ELF-1 (cell line): ENCODE data around the gene GDI1.
A peak's percentile ranks its signal among the peaks of the same experiment; 100 is the strongest.

Source experiments
- DNase-seq: peaks from one replicate; pipeline ENCODE4 v3.0.0-alpha.2; 2016; ENCODE audit warnings: low read depth, low spot score

The GDI1 gene

DNA sequence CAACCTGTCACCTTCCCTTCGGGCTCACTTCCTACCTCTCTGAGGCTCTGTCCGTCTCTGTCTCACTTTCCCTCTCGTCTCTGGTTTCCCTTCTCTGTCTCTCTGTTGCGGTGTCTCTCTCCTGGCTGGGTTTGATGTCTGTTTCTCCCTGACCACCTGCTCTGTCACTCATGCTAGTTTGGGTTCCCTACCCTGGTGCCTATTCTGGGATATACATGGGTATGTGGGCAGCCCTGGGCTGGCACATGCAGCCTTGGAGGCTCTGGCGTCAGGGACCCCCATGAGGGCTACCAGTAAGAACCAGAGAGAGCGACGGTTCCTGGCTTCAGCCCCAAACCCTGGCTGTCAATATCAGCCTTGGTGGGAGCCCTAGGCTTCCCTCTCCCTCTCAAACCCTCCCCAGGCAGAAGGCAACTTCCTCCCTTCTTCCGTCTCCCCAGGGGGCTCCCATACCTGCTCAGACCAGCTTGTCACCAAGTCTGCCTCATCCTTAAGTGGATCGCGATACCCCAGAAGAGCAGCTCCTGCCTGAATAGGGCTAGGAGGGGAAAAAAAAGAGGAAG is 28.2 kb upstream of the GDI1 start:
- no peak for DNase-seq

DNA sequence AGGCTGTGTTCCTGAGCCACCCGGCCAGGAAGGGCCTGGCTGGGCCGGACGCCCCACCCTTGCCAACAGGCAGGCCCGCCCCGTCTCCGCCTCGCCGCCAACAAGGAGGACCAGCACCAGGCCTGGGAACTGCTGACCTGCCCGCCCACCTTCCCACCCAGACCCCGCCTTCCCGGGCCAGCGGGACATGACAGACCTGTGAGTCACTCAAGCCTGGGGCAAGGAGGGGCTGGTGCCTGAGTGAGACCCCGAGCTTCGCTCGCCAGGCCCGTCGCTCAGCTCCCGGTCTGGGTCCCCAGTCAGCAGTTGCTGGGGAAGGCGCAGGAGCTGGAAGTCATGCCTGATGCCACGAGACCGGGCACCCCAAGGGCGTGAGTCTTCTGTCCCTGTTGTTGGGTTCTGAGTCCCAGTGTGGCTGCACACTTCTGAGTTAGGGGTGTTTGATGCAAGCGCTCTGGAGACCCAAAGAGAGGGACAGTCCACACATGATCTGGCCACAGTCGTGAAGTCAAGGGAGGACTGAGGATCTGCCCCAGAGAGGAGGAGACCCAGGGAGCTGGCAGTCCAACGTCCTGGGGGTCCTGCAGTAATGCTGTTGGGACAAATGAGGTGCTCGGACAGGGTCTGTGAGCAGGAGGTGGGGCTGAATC is 27.6 kb upstream of the GDI1 start, which contains the start of gene DNASE1L1:
Gene DNASE1L1 (minus strand): TSS at position 33 of the 650 bp plus-strand sequence. CDS start 3,686 bp downstream, outside the sequence.
- DNase-seq, result peak; percentile 99

DNA sequence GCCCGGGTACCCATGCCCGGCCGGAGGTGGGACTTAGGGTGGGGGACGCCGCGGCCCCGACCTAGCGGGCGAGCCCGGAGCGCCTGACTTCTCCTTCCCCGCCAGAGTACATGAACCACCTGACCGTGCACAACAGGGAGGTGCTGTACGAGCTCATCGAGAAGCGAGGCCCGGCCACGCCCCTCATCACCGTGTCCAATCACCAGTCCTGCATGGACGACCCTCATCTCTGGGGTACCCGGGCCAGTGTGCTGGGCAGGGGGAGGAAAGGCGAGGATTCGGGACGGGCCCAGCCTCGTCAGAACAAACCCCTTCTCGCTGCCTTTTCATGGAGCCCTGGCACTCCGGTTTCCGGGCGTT is 25.0 kb upstream of the GDI1 start:
- DNase-seq, result peak; percentile 76

DNA sequence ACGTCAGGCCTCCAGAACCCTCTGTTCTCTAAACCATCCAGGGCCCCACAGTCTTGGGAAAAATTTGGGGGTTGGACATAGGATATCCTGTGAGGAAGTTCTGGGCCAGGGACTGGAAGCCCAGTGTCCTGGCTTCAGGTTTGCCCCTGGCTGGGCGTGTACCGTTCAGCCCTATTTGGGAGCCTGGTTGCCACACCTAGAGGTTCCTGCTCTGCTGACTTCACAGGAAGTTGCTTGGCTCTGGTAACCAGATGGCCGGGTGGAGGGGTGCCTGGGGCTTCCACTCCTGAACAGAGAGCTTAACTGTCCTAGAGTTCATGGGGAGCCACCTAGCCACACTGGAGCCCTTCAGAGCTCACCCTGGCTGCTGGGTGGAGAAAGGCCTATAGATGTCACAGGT is 24.5 kb upstream of the GDI1 start:
- no peak for DNase-seq

DNA sequence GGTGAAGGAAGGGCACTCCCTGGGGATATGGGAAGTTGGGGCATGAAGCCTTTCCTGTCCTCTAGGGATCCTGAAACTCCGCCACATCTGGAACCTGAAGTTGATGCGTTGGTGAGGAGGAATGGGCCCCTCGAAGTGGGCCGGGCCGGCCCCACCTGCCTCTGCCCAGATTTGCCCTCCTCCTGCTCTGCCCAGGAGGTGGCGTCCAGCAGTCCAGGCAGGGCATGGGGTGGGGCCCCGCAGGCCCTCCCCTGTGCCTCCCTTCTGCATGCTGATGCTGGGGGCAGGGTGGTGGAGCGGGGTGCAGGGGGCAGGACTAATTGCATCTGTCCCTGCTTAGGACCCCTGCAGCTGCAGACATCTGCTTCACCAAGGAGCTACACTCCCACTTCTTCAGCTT is 23.8 kb upstream of the GDI1 start:
- no peak for DNase-seq

DNA sequence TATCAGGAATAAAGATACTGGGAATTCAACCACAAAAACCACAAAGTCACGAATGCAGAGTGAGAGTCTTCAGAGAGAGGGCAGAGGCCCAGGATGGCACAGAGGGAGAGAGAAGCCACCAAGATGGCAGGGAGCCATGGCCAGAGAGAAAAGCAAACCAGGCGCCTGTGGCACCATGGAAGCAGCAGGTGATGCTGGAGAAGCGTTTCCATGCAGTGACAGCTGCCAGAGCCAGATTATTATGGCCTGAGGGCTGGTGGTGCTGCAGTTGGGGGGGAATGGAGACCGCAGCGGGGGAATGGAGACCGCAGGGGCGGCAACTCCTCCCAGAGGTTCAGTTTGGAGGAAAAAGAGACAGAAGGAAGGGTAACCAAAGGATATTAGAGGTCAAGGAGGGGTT is 19.8 kb upstream of the GDI1 start:
- DNase-seq, result no peak

DNA sequence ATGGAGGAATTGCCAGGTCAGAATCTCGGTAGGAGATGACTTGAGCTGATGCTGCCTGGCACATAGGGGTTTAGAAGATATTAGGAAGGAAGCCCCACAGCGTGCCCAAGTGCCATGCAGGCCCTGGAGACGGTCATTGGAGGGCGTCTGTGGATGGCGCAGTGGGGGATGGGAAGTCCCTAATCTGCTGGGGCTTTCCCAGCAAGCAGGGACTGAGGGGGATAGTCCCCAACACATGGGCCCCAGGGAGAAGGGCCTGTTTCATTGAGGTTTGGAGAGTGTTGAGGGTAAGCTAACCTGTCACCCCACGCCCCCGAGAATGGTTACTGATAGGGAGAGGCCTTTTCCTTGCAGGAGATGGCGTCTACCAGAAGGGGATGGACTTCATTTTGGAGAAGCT is 17.8 kb upstream of the GDI1 start:
- no peak for DNase-seq

DNA sequence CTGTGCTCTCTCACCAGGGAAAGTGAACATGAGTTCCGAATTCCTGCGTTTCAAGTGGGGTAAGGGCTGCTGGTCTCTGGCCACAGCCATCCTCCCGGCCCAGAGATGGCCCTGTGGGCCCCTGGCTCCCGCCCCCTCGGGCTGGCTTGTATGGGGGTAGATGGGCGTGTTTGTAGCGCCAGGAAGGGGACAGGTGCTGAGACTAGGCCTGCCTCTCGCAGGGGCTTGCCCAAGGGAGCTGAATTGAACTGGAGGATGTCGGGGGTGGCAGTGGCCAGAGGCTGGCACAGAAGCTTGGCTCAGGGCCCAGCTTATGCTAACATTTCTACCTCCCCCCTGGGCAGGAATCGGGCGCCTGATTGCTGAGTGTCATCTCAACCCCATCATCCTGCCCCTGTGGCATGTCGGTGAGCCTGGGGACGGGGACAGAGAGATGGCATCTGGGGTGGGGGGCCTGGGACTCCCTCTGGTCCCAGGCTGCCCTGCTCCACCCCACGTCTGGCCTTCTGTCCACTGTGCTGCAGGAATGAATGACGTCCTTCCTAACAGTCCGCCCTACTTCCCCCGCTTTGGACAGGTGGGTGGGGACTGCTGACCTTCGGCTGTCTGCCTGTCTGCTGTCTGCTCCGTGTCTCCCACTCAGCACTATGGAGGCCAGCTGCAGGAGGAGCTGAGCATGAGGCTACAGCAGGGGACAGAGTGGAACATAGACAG is 17.1 kb upstream of the GDI1 start:
- DNase-seq, result no peak

DNA sequence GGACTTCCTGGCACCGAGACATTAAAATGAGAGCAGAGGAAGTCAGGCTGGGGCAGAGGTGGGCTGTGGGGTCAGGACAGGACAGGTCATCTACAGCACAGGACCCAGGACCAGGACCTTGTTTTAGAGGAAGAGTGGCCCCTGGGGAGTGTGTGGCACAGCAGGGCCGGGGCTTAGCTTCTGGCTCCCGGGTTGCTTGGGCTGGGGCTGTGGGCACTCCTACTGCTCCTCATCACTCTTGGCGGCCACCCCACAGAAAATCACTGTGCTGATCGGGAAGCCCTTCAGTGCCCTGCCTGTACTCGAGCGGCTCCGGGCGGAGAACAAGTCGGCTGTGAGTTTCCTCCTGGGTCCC is 16.6 kb upstream of the GDI1 start:
- no peak for DNase-seq

DNA sequence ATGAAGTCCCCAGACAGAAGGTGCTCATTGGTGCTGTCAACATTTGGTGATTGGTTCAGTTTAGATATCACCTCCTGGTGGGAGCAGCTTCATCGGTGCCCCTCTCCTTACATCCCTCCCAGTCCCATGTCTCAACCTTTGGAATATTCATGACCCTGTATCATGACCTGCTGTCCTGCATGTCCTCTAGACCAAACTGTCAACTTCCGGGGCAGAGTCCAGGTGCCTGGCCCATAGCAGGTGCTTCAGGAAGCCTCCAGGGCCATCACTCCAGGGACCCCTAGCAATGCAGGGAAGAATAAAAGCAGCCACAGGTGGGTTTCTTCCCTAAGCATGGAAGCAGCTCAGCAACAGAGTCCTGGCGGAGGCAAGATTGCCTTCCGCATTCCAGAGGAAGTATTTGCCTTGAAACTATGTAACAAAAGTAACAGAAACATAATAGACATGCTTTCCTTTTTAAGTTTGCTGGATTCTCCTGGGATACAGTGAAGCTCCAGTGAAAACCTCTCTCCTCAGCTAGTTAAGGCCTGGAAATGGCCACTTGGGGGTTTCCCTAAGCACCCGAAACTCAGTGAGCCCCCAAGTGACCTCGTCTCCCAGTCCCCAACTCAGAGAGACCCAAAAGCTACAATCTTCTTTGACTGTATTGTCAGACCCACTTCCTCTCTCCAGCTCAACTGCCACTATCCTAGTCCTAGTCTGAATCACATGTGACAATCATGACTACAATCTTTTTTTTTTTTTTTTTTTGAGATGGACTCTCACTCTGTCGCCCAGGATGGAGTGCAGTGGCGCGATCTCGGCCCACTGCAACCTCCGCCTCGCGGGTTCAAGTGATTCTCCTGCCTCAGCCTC is 9.8 kb upstream of the GDI1 start:
- DNase-seq, result no peak

DNA sequence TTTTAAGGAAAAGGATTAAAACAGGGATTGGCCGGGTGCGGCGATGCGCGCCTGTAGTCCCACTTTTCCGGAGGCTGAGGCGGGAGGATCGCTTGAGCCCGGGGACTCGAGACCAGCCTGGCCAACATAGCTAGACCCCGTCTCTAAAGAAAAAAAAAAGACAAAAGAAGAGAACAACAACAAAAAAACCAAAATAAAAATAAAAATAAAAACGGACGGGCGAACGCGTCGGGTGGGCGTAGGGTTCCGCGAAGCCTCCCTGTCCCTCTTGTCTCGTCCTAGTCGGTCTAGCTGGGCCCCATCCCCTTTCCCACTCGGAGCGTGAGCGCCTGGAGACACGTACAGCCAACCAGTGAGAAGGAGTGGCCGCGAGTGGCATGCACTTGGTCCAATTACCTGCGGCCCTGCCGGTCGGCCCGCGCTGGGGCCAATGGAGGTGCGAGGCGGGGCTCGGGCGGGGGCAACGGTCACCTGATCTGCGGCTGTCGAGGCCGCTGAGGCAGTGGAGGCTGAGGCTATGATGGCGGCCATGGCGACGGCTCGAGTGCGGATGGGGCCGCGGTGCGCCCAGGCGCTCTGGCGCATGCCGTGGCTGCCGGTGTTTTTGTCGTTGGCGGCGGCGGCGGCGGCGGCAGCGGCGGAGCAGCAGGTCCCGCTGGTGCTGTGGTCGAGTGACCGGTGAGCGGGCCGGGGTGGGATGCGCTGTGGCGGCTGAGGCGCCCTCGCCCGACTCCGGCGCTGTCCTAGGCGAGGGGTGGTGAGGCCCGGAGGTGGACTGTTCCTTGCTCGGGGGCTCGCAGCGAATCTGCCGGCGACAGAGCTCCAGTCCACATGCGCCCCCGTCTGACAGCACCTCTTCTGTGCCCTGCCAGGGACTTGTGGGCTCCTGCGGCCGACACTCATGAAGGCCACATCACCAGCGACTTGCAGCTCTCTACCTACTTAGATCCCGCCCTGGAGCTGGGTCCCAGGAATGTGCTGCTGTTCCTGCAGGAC is 8.5 kb upstream of the GDI1 start, which contains the start of gene ATP6AP1:
Gene ATP6AP1 (plus strand): TSS at position 502 of the 996 bp plus-strand sequence. CDS start 16 bp downstream, at position 518.
- peak; percentile 97 for DNase-seq

DNA sequence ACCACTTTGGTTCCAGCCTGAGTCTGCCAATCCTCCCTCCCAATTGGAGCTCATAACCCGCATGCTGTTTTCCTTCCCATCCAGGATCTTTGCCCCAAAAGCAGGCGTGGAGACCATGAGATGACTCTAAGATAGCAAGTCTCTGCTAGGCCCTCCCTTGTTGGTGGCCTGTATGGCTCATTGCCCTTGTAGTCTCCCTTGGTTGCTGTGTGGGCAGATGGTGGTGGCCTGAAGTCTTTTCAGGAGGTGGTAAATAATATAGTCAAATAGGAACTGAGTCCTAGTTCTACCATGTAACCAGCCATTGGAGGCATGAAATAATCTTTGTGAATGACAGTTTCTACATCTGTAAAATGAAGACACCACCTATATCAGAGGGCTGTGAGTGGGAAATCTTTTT is 7.2 kb upstream of the GDI1 start:
- DNase-seq, result no peak

DNA sequence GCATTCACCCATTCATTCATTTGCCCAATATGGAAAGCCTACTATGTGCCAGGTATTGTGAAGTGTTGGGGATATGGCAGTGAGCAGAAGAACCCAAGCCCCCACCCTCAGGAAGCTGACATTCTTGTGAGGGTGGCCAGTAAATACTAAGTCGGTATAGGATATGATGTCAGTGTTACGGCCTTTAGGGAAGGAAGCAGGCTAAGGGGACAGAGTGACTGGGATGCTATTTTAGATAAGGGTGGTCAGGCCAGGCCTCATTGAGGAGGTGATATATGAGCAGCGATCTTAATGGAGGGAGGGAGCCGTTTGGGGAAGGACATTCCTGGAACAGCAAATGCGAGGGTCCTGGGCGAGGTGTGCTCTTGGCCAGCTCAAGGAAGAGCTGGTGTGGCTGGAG is 6.5 kb upstream of the GDI1 start:
- no peak for DNase-seq

DNA sequence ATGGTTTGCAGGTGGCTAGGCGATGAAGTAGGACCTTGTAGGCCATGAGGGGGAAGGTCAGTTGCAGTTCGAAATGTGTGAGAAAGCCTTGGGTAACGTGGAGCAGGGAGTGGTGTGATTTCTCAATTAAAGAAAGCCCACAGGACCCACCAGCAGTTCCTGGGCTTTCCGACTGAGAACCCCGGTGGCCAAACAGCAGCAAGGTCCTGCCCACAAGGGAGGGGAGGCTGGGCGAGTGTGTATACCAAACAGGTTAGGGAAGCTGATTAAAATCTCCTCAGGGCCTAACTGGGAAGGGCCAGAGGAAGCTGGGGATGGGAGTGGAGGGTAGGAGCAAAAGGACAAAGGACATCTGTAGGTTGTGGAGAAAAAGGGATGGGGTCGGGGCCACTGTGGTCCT is 6.0 kb upstream of the GDI1 start:
- DNase-seq, result peak; percentile 83

DNA sequence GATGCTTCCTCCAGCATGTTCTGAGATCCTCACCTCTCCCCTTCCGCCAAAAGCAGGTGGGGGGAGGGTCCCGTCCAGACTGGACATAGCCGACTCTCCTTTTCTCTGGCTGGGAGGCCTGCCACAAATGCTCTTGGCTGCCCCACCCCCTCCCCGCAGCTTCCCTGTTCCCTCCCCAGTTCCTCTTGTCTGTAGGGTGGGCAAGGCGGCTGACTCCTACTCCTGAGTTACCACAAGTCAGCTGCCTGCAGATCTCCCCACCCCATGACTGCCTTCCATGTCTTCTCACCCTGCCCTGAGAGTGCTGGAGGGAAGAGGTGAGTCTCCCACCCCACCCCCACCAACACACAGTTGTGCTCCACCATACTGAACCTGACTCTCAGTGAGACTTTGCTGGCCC is 5.6 kb upstream of the GDI1 start:
- no peak for DNase-seq

DNA sequence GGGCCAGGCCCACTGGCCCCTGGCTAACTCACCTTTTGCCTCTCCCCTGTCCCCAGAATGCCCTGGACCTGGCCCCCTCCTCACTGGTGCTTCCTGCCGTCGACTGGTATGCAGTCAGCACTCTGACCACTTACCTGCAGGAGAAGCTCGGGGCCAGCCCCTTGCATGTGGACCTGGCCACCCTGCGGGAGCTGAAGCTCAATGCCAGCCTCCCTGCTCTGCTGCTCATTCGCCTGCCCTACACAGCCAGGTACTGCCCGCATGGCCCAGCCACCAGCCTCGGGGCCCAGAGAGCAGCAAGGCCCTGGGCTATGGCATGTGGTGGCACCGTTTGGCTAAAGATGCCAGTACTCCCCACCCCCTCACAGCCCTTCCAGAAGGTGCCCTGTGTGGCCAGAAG is 4.7 kb upstream of the GDI1 start:
- no peak for DNase-seq

DNA sequence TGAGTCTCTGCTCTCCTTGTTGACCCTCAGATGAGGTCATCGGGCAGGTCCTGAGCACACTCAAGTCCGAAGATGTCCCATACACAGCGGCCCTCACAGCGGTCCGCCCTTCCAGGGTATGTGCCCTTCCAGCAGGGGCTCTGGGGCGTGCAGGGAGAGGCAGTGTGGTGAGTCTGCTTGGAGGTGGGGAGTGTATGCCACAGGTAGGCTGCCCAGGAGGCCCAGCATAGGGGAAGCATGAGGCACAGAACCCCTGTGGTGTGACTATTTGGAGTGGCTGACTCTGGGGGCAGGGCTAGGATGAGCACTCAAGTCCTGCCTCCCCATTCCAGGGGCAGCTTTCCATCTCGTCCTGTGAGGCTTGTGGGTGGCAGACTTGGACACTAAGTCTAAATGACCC is 3.3 kb upstream of the GDI1 start:
- DNase-seq, result no peak

DNA sequence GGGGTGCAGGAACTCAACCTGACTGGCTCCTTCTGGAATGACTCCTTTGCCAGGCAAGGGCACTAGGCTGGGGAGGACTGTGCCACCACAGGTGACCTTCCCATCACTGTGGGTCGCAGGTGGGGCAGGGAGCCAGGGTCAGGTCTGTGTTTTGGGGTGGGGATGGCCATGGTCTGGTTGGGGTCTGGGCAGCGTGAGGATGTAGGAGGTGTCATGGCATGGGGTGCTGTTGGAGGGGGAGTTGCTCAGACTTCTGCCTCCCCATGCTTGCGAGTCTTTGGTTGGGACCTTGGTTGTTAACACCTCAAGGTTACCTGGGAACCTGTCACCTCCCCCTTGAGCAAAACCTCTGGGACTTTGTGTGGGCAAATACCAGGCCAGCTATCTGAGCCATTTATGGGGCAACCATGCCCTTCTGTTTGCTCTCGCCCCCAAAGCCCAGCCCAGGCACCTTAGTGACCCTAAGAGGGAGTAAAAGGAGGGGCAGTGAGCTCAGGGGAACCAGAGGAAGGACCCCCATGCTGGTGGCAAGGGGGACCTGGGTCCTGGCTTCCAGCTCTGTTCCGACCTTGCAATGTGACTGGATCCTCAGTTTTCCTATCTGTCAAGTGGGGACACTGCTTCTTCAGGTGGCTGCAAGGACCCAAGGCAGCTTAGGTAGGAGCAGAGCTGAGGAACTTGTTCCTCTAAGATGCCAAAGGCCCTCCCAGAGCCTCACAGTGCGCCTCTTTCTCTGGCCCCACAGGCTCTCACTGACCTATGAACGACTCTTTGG is 2.4 kb upstream of the GDI1 start:
- no peak for DNase-seq

DNA sequence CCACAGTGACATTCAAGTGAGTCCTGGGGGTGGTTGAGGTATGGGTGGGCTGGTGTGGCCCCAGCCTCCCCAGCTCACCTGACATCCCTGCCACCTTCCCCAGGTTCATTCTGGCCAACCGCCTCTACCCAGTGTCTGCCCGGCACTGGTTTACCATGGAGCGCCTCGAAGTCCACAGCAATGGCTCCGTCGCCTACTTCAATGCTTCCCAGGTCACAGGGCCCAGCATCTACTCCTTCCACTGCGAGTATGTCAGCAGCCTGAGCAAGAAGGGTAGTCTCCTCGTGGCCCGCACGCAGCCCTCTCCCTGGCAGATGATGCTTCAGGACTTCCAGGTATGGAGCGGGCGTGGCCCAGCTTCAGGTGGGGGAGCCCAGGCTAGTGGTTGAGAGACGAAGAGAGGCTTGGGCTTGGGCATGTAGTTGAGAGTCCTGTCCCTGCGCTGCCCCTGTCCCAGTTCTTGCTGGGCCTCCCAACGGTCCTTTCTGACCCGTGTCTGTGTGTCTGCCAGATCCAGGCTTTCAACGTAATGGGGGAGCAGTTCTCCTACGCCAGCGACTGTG is 1.7 kb upstream of the GDI1 start:
- no peak for DNase-seq
